Uterus (tissue), 2 donors: ENCODE results near the gene OR4K13.

Experiments
- POLR2A ChIP-seq, 2 donors: fragments of 450-650 bp; IDR thresholded peaks; one replicate each; pipeline ENCODE4 v1.6.1; 2016; ENCODE audit warnings: antibody characterized with exemption in 2 of 2, mild to moderate bottlenecking in 1 of 2, moderate library complexity in 1 of 2
- TF ChIP-seq, protein P1 (sequence below), 4 experiments: fragments of 200-600 bp in 2 of 4; fragments of 450-650 bp in 2 of 4; sonication (generic) in 2 of 4; IDR thresholded peaks; one replicate each; pipeline ENCODE4 v1.5.1; 2016 to 2019; ENCODE audit warnings: antibody characterized with exemption in 4 of 4, mild to moderate bottlenecking in 2 of 4, moderate library complexity in 1 of 4

DNA sequence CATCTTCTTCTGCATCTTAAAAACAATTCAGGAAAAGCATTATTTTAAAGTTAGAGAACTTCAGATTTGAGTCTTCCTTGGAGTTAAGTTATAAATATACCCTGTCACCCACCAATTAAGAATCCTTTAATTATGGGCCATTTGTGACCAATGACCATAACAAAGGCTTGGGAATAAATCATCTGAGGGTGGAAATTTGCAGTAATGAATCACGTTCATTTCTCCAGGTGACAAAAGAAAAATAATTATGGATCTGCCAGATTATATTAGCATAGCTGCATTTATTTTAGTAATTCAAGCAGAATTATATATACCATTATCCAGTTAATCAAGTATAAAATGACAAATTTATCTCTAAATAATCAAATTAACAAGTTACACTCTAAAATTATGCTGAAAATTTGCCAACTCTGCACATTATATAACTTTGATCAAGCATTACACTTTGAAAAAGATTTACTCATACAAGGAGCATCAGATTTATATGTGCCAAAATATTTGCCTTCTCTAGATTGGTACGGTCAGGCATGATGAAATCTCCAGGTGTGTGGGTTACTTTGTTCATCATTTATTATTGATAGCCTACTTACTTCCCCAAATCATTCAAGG lies 16.5 kb downstream of the OR4K13 start, which contains the start of gene OR4K14:
- TF ChIP-seq POLR2A (IDR thresholded peaks at IDR 0.05), result no peak
- TF ChIP-seq, protein P1, sequence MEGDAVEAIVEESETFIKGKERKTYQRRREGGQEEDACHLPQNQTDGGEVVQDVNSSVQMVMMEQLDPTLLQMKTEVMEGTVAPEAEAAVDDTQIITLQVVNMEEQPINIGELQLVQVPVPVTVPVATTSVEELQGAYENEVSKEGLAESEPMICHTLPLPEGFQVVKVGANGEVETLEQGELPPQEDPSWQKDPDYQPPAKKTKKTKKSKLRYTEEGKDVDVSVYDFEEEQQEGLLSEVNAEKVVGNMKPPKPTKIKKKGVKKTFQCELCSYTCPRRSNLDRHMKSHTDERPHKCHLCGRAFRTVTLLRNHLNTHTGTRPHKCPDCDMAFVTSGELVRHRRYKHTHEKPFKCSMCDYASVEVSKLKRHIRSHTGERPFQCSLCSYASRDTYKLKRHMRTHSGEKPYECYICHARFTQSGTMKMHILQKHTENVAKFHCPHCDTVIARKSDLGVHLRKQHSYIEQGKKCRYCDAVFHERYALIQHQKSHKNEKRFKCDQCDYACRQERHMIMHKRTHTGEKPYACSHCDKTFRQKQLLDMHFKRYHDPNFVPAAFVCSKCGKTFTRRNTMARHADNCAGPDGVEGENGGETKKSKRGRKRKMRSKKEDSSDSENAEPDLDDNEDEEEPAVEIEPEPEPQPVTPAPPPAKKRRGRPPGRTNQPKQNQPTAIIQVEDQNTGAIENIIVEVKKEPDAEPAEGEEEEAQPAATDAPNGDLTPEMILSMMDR (IDR thresholded peaks at IDR 0.05), result no peak
